Measurements from ENCODE around the gene SCAMP3.

Gene SCAMP3

GRCh38 chr1:155295183-155295941 lies 33.2 kb upstream of the SCAMP3 start:
- TF ChIP-seq GATA2 (IDR thresholded peaks at IDR 0.05; ENCODE audit: low read depth, low read length) (no peak), GATA3 (IDR thresholded peaks at IDR 0.05; ENCODE audit: low read depth, low read length) (no peak)

DNA sequence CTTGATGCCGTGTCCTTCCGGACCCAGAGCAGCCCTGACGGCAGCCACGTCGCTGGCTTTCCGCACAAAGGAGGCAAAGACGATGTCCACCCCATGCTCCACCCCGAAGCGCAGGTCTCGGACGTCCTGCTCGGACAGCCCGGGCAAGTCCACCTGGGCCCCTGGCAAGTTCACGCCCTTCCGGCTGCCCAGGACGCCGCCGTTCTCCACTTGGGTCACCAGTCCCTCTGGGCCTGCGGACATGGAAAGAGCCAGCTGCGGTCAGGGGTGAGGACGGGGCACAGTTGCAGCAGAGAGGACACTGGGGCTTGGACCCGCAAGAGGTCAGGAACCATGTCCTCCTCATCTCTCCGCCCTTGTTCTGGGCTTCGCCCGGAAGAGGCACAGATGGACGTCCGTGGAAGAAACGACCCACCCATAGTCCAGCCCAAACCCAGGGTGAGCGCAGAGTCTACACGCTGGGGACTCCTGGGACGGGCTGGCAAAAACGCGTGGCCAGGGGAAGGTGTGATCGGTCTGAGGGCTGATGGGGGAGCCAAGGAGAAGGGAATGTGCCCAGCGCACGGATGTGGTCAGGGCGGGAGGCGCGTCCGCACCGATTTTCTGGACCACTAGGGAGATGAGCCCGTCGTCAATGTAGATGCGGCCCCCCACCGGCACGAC lies 32.5 kb upstream of the SCAMP3 start:
- no peak for TF ChIP-seq GATA3 (IDR thresholded peaks at IDR 0.05; ENCODE audit: low read depth, low read length)
- no peak for TF ChIP-seq GATA2 (IDR thresholded peaks at IDR 0.05; ENCODE audit: low read depth, low read length)

DNA sequence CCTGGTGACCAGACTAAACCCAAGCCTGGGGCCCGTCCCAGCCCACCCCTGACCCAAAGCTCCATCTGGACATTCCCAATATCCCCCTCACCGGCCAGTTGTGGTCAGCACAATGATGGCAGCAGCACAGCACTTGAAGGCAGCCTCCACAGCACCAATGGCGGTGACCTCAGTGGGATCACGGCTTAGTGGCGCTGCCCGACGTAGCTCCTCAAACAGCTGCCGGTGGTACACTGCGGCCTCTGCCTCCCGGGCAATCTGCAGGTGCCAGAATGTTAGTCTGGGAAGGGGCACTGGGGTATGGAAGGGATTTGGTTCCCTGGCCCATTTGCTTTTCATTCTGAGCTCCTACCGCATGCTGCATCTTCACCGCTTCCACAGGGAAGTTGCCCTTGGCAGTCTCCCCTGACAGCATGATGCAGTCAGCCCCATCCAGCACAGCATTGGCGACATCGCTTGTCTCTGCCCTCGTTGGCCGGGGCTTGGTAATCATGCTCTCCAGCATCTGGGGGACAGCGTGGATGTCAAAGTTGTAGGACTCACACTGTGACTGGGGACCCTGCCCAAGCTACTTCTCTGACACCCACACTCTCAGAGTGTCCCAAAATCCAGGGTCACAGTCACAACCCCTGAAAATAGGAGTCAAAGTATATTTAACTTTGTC lies 31.1 kb upstream of the SCAMP3 start:
- TF ChIP-seq GATA3 (IDR thresholded peaks at IDR 0.05; ENCODE audit: low read depth, low read length) (no peak), GATA2 (IDR thresholded peaks at IDR 0.05; ENCODE audit: low read depth, low read length) (no peak)

- TF ChIP-seq GATA3 (IDR thresholded peaks at IDR 0.05; ENCODE audit: low read depth, low read length) (no peak), GATA2 (IDR thresholded peaks at IDR 0.05; ENCODE audit: low read depth, low read length) (no peak)
Measured at GRCh38 chr1:155287987-155288543, 25.9 kb upstream of the SCAMP3 start.

DNA sequence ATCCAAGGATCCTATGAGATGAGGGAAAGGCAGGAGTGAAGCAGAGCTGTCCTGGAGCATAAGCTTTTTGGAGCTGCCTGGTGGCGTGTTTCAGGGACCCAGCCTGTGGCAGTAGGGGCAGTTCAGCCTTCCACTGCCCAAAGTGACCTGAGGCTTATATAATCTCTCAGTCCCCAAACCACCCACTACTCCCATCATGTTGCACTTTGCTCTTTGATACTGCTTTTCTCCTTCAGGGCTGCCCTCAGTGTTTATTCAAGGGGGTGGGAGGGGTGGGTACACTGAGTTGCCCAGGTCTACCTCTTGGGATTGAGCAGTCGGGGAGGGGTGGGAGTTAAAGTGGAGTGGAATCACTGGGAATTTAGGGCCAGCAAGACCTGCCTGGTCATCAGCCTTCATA lies 24.4 kb upstream of the SCAMP3 start:
- TF ChIP-seq GATA3 (IDR thresholded peaks at IDR 0.05; ENCODE audit: low read depth, low read length) (no peak), GATA2 (IDR thresholded peaks at IDR 0.05; ENCODE audit: low read depth, low read length) (no peak)

- TF ChIP-seq GATA3 (IDR thresholded peaks at IDR 0.05; ENCODE audit: low read depth, low read length): no peak
- no peak for TF ChIP-seq GATA2 (IDR thresholded peaks at IDR 0.05; ENCODE audit: low read depth, low read length)
Measured at GRCh38 chr1:155285631-155286044, 23.5 kb upstream of the SCAMP3 start.

GRCh38 chr1:155285063-155285462 lies 22.9 kb upstream of the SCAMP3 start:
- TF ChIP-seq GATA2 (IDR thresholded peaks at IDR 0.05; ENCODE audit: low read depth, low read length) (no peak), GATA3 (IDR thresholded peaks at IDR 0.05; ENCODE audit: low read depth, low read length) (no peak)

- no peak for TF ChIP-seq GATA3 (IDR thresholded peaks at IDR 0.05; ENCODE audit: low read depth, low read length)
- TF ChIP-seq GATA2 (IDR thresholded peaks at IDR 0.05; ENCODE audit: low read depth, low read length): no peak
Measured at GRCh38 chr1:155284476-155284875, 22.3 kb upstream of the SCAMP3 start.

GRCh38 chr1:155282488-155283091 lies 20.4 kb upstream of the SCAMP3 start:
- TF ChIP-seq GATA2 (IDR thresholded peaks at IDR 0.05; ENCODE audit: low read depth, low read length) (no peak), GATA3 (IDR thresholded peaks at IDR 0.05; ENCODE audit: low read depth, low read length) (no peak)

DNA sequence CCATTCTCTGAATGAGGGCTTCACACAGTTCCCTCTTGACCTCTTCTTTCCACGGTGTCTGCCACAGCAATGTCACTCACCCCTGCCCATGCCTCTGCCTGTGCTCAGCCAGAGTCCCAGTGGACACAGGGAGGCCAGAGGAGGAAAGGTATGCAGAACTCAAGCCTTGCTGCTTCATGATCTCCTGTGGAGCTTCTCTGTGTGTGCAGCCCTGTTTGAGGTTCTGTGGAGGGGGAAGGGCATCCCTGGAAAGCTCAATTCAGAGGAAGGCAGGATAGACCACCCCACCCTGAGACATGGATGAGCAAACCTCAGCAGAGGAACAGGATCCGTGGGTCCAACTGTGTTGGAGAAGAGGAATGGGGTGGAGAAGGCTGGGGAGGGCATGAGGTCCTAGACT lies 17.1 kb upstream of the SCAMP3 start:
- TF ChIP-seq GATA2 (IDR thresholded peaks at IDR 0.05; ENCODE audit: low read depth, low read length) (no peak), GATA3 (IDR thresholded peaks at IDR 0.05; ENCODE audit: low read depth, low read length) (no peak)

DNA sequence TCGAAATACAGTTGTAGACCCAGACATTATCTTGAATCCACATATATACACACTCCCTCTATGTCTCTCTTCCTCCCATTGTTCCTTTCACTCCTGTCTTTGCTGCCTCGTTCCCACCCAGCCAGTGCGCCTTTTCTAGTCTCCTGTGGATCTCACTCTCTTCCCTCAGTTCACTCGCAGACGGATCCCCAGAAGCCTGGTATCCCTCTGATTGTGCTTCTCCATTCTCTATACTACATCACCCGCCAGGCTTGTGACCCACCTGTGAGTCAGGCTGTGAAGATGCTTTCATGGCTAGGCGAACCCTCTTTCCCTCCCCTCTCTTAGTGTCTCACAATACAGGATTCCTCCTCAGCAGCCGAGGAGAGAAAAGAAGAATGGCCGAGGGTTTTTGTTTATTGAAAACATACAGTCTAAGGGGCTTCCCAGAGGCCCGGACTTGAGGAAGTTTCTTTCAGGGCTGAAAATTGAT lies 16.6 kb upstream of the SCAMP3 start:
- TF ChIP-seq GATA2 (IDR thresholded peaks at IDR 0.05; ENCODE audit: low read depth, low read length) (no peak), GATA3 (IDR thresholded peaks at IDR 0.05; ENCODE audit: low read depth, low read length) (no peak)

- TF ChIP-seq GATA3 (IDR thresholded peaks at IDR 0.05; ENCODE audit: low read depth, low read length): no peak
- TF ChIP-seq GATA2 (IDR thresholded peaks at IDR 0.05; ENCODE audit: low read depth, low read length): no peak
Measured at GRCh38 chr1:155277902-155278688, 15.9 kb upstream of the SCAMP3 start.

Measured in SH-SY5Y (cell line).